ENCODE data around the gene LAMA5. TPM values are rescaled to one million over a fixed set of nuclear protein-coding genes. Genes with fewer than 3 reads are reported as not detected.

LAMA5 gene
- total RNA-seq, 4 donors from 2014 or later = 93.9 to 179 (median 117) TPM

DNA sequence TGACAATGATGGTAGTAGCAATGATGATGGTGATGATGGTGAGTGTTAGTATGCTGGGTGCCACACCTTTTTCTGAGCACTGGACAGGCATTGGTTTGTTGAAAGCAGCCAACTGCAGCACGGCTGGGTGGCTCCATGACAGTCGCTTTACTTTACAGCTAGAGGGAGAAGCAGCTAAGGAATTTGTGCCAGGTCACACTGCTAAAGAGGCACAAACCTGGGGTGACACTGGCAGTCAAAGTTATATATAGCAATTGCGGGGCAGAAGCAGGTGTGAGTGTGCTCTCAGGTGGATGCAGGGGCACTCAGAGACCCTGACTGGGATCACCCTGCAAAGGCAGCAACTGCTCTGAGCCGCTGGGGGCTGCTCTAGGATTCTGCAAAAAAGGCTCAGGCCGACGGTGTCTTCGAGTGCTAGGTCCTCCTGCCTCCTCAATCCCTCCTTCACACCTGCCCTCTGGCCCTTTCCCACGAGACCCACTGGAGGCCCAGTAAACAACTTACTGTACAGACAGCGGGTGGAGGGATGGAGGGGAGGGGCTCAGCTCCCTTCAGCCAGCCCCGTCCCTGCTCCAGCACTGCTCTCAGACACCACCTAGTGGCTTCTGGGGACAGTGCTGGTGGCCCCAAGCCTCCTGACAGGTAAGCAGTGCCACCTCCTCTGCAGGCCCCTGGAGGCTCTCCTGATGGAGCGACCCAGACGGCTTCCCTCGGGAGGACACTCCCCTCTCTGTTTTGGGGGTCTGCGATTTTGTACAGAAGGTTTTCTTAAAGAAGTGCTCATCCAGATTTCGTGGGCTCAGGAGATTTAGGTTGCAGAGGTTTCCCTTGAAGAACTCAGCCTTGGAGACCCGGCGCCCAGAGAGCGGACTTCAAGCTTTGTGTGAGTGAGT, 15.4 kb upstream of the LAMA5 start:
- DNase-seq = peak; percentile 88 to 89
- peak; percentile 81 to 98 (median 93) for TF ChIP-seq CTCF (IDR thresholded peaks at IDR 0.05)
- no peak for TF ChIP-seq POLR2A (IDR thresholded peaks at IDR 0.05)
- no peak overlapping the region for H3K4me3 ChIP-seq (replicated peaks in 1 of 3)
- H3K36me3 ChIP-seq = no peaks in the 10 kb centered on the region
- H3K27ac ChIP-seq = no peak overlapping the region
- H3K9me3 ChIP-seq = no peaks in the 10 kb centered on the region
- no peaks in the 10 kb centered on the region for H3K27me3 ChIP-seq
- H3K4me1 ChIP-seq = peaks cover 30 to 47% of the 10 kb centered on the region in 2 donors
- intact Hi-C loops (cut with DNase I) = loop anchor here (5.0 kb wide), 1 partner anchor 80 kb away; the partner anchor contains the start of gene ADRM1
- WGBS, 2 donors = 39 to 40% methylated on average over 18 of the region's 18 CpGs

- H3K36me3 ChIP-seq = no peaks in the 10 kb centered on the region
- no peaks in the 10 kb centered on the region for H3K27me3 ChIP-seq
- H3K9me3 ChIP-seq = no peaks in the 10 kb centered on the region
- DNase-seq = no peak
- WGBS, 2 donors = 93 to 97% methylated on average over 6 of the region's 6 CpGs
- intact Hi-C loops (cut with DNase I) = loop anchor here (5.0 kb wide), 1 partner anchor 80 kb away; the partner anchor contains the start of gene ADRM1
- peak overlapping the region in 1 of 3 donors; percentile 76 for H3K27ac ChIP-seq
- H3K4me1 ChIP-seq = peaks cover 35 to 53% of the 10 kb centered on the region in 2 donors
- TF ChIP-seq POLR2A (IDR thresholded peaks at IDR 0.05) = no peak
- no peak for TF ChIP-seq CTCF (IDR thresholded peaks at IDR 0.05)
- H3K4me3 ChIP-seq (replicated peaks in 1 of 3) = no peak overlapping the region
Measured at GRCh38 chr20:62381842-62382241, 14.7 kb upstream of the LAMA5 start.

DNA sequence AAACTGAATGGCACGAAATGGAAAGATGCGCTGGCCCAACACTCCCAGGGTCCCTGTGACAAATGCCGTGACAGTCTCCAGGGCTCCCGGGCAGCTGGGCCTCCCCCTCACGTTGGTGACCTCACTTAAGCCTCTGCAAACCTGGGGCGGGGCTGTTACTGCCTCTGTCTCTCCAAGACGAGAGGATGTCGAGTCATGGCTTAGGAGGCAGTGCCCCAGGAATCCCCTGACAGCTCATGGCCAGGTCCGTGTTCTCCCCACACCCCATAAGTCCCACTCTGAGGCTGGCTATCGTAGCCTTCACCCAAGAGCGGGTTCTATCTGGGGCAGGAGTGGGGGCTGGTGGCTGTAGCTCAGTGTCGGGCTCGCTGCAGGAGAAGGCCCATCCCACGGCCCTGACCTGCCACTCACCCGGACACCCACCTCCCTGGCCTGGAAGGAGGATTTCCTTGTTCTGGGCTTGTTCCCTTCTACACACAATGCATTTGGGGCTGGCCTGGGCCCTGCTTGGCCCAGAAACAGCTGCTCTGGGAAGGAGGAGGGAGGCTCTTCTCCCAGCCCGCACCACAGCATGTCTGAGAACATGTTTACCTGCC, 14.2 kb upstream of the LAMA5 start:
- WGBS, 2 donors = 67 to 81% methylated on average over 13 to 16 of the region's 16 CpGs
- no peaks in the 10 kb centered on the region for H3K9me3 ChIP-seq
- intact Hi-C loops (cut with DNase I) = loop anchor here (5.0 kb wide), 1 partner anchor 79 kb away; the partner anchor contains the start of gene ADRM1
- peak overlapping the region; percentile 36 to 76 (median 64) for H3K27ac ChIP-seq
- TF ChIP-seq CTCF (IDR thresholded peaks at IDR 0.05) = no peak
- no peak for TF ChIP-seq POLR2A (IDR thresholded peaks at IDR 0.05)
- DNase-seq = peak in 1 of 2 donors; percentile 10
- no peaks in the 10 kb centered on the region for H3K27me3 ChIP-seq
- peaks cover 40 to 58% of the 10 kb centered on the region in 2 donors for H3K4me1 ChIP-seq
- no peak overlapping the region for H3K4me3 ChIP-seq (replicated peaks in 1 of 3)
- H3K36me3 ChIP-seq = no peaks in the 10 kb centered on the region

DNA sequence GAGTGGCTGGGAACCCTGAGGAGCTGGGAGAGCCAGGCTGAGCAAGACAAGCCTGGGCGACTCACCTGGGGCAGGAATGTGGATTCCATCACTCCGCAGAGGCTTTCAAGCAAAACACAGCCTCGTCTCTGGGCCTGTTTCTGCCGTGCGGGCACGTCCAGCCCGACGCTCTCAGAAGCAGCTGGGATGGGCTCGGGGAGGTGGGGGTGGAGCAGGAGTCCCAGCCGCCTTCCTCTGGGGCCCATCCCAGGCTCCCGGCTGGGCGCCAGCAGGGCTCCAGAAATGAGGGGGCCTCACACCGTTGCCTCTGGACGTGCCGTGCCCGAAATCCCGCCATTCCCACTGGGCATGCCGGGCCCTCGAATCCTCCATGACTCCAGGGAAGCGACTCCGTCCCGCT, 11.1 kb upstream of the LAMA5 start:
- DNase-seq = peak; percentile 71 to 81
- H3K4me1 ChIP-seq = peaks cover 37 to 71% of the 10 kb centered on the region in 2 donors

More for the DNA sequence above, 11.1 kb upstream of the LAMA5 start:
- H3K27me3 ChIP-seq = no peaks in the 10 kb centered on the region
- TF ChIP-seq CTCF (IDR thresholded peaks at IDR 0.05) = no peak
- no peak for TF ChIP-seq POLR2A (IDR thresholded peaks at IDR 0.05)
- H3K9me3 ChIP-seq = no peaks in the 10 kb centered on the region
- no peak overlapping the region for H3K4me3 ChIP-seq (replicated peaks in 1 of 3)
- intact Hi-C loops (cut with DNase I) = no loop called here
- no peaks in the 10 kb centered on the region for H3K36me3 ChIP-seq
- 23 to 86% methylated on average over 4 to 13 of the region's 22 CpGs for WGBS, 2 donors
- peak overlapping the region; percentile 64 to 83 (median 74) for H3K27ac ChIP-seq

All from thyroid gland (tissue), 4 donors.